ENCODE measurements around the gene ZNF813.

GRCh38 chr19:53507523-53508442 is 40.2 kb downstream of the ZNF813 start:
- TF ChIP-seq CTCF (optimal IDR thresholded peaks at IDR 0.05 in 1 of 3, IDR thresholded peaks at IDR 0.05 in 1 of 3, conservative IDR thresholded peaks at IDR 0.05 in 1 of 3; ENCODE audit: extremely low read depth in 1 of 3, insufficient read depth in 2 of 3, low read length in 3 of 3) (no peak), EZH2 (IDR thresholded peaks at IDR 0.05; ENCODE audit: low read length) (no peak)

All from keratinocyte (primary cell).